HG02623 (cell line): Measurements from ENCODE around the gene ZFP30.

ENCODE experiments used
- ATAC-seq: cut with Tn5 transposase; IDR thresholded peaks from one replicate; pipeline ENCODE4 v1.9.1; 2021; ENCODE audit warnings: moderate library complexity; ENCODE audit not compliant: unreplicated experiment

Gene ZFP30

DNA sequence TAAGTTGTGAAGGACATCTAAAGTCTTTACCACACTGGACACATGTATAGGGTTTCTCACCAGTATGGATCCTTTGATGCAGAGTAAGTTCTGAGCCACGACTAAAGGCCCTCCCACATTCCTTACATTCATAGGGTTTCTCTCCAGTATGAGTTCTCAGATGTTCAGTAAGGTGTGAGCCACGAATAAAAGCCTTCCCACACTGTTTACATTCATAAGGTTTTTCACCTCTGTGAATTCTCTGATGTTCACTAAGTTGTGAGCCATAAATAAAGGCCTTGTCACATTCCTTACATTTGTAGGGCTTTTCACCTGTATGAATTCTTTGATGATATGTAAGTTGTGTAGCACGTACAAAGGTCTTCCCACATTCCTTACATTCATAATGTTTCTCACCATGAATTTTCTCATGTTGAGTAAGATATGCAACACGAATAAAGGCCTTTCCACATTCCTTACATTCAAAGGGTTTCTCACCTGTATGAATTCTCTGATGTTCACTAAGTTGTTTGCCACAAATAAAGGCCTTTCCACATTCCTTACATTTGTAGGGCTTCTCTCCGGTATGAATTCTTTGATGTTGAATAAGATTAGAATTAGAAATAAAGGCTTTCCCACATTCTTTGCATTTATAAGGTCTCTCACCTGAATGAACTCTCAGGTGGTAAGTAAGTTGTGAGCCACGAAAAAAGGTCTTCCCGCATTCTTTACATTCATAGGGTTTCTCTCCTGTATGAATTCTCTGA, 90.5 kb downstream of the ZFP30 start:
- no peak for ATAC-seq
